Peyer's patch (tissue), 4 donors: ENCODE results near the gene MANBA. TPM values are rescaled to one million over a fixed set of nuclear protein-coding genes. Genes with fewer than 3 reads are reported as not detected.

Experiments used
- DNase-seq, 3 donors: peaks; one replicate each; pipeline ENCODE4 v3.0.0-alpha.2; 2017 to 2019
- H3K27ac ChIP-seq, 4 donors: fragments of 200-600 bp; sonication (generic); one replicate each; pipeline ENCODE4 v1.5.1; 2016 to 2019
- H3K27me3 ChIP-seq, 2 donors: fragments of 200-600 bp; sonication (generic); one replicate each; pipeline ENCODE4 v1.5.1; 2019
- H3K36me3 ChIP-seq, 3 donors: fragments of 200-600 bp; sonication (generic); one replicate each; pipeline ENCODE4 v1.5.1; 2016 to 2019
- H3K4me1 ChIP-seq, 4 donors: fragments of 200-600 bp; sonication (generic); one replicate each; pipeline ENCODE4 v1.5.1; 2016 to 2019
- H3K4me3 ChIP-seq, 4 donors: fragments of 200-600 bp; sonication (generic); 1 replicate in 3 of 4; 2 replicates in 1 of 4; pipeline ENCODE4 v1.5.1; 2016 to 2019; ENCODE audit warnings: mild to moderate bottlenecking in 1 of 4
- H3K9me3 ChIP-seq, 4 donors: fragments of 200-600 bp; sonication (generic); one replicate each; pipeline ENCODE4 v1.5.1; 2016 to 2019; ENCODE audit warnings: mild to moderate bottlenecking in 1 of 4
- POLR2A ChIP-seq, 2 donors: fragments of 450-650 bp; IDR thresholded peaks; one replicate each; pipeline ENCODE4 v1.5.1; 2017; ENCODE audit warnings: antibody characterized with exemption in 2 of 2, mild to moderate bottlenecking in 2 of 2, moderate library complexity in 2 of 2
- total RNA-seq, 4 donors: library from RNA; depleted of rRNA; stranded (reverse); fragments of >200 nt; gene quantifications; one replicate each; pipeline ENCODE4 v1.1.0, GENCODE V29; 2016
- TF ChIP-seq, protein P1 (sequence below), 6 experiments: fragments of 450-650 bp in 4 of 6; fragments of 200-600 bp in 2 of 6; sonication (generic) in 1 of 6; IDR thresholded peaks; one replicate each; pipeline ENCODE4 v1.5.1; 2017 to 2019; ENCODE audit warnings: antibody characterized with exemption in 6 of 6, mild to moderate bottlenecking in 3 of 6, moderate library complexity in 1 of 6

MANBA gene
- total RNA-seq, 4 donors from 2014 or later, result 23.3 to 54.5 (median 33.6) TPM

DNA sequence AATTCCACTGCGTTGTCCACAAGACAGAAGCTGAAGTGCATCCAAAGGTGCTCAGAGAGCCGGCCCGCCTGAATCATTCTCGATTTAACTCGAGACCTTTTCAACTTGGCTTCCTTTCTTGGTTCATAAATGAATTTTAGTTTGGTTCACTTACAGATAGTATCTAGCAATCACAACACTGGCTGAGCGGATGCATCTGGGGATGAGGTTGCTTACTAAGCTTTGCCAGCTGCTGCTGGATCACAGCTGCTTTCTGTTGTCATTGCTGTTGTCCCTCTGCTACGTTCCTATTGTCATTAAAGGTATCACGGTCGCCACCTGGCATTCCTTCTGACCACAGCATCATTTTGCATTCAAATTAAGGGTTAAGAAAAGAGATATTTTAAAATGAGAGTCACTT, 144.1 kb downstream of the MANBA start:
- no peaks in the 10 kb centered on the region for H3K9me3 ChIP-seq
- H3K27ac ChIP-seq, result no peak overlapping the region
- DNase-seq, result no peak
- H3K27me3 ChIP-seq, result no peaks in the 10 kb centered on the region
- TF ChIP-seq, protein P1, sequence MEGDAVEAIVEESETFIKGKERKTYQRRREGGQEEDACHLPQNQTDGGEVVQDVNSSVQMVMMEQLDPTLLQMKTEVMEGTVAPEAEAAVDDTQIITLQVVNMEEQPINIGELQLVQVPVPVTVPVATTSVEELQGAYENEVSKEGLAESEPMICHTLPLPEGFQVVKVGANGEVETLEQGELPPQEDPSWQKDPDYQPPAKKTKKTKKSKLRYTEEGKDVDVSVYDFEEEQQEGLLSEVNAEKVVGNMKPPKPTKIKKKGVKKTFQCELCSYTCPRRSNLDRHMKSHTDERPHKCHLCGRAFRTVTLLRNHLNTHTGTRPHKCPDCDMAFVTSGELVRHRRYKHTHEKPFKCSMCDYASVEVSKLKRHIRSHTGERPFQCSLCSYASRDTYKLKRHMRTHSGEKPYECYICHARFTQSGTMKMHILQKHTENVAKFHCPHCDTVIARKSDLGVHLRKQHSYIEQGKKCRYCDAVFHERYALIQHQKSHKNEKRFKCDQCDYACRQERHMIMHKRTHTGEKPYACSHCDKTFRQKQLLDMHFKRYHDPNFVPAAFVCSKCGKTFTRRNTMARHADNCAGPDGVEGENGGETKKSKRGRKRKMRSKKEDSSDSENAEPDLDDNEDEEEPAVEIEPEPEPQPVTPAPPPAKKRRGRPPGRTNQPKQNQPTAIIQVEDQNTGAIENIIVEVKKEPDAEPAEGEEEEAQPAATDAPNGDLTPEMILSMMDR (IDR thresholded peaks at IDR 0.05), result no peak
- TF ChIP-seq POLR2A (IDR thresholded peaks at IDR 0.05), result no peak
- no peak overlapping the region for H3K4me3 ChIP-seq
- peaks cover 0 to 18% (median 2%) of the 10 kb centered on the region in 4 donors for H3K4me1 ChIP-seq
- H3K36me3 ChIP-seq, result peaks cover 0 to 51% (median 0%) of the 10 kb centered on the region in 3 donors

DNA sequence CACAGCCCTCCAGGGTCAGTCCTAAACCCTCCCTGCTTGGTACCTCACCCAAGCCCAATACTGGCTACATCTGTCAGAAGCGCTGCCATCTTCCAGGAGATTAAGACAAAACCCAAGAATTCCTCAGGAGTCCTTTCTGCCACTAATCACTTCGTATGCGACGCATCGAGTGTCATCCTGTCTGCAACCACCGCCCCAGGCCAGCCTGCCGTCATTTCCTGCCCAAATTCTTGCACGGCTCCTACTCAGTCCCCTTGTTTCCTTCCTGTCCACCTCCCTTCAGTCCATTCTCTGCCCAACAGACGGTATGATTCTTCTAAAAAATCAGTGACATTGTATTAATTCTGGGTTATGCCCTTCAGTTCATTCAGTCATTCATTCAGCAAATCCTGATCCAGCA, 146.0 kb downstream of the MANBA start:
- DNase-seq, result peak in 1 of 3 donors; percentile 77

DNA sequence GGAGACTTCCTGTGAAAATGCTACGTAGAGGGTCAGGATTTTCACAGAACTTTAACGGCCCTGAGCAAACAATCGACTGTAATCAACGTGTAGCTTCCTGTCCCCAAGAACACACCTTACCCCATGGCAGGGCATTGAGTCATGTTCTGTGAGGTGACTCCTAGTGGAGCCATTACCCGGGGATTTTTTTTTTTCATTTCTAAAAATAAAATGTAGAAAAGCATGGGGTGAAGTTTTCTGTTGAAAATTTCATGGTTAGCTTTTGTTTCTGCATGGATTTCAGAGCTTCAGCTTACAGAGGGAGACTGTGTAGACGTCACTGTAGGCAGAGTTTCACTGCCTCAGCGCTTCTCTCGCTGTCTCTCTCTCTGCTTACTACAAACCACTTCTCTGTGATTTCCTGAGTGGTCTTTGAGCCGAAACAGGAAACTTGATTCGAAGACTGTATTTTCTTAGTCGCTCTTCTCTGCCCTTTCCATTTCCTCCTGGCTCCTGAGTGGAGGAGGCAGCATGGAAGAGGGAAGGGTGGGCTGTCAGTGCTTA, 147.9 kb downstream of the MANBA start:
- H3K27me3 ChIP-seq, result no peaks in the 10 kb centered on the region
- peaks cover 0 to 75% (median 0%) of the 10 kb centered on the region in 3 donors for H3K36me3 ChIP-seq
- H3K27ac ChIP-seq, result peak overlapping the region; percentile 48 to 65 (median 58)

More for the DNA sequence above, 146.0 kb downstream of the MANBA start:
- Histone ChIP-seq H3K4me3 (peak overlapping the region in 2 of 4 donors; percentile 18 to 19), H3K27me3 (no peaks in the 10 kb centered on the region), H3K27ac (peak overlapping the region; percentile 11 to 65 (median 32)), H3K9me3 (no peaks in the 10 kb centered on the region), H3K36me3 (peaks cover 0 to 65% (median 0%) of the 10 kb centered on the region in 3 donors), H3K4me1 (peaks cover 0 to 9% (median 2%) of the 10 kb centered on the region in 4 donors)
- TF ChIP-seq, protein P1 (IDR thresholded peaks at IDR 0.05), result no peak
- no peak for TF ChIP-seq POLR2A (IDR thresholded peaks at IDR 0.05)

DNA sequence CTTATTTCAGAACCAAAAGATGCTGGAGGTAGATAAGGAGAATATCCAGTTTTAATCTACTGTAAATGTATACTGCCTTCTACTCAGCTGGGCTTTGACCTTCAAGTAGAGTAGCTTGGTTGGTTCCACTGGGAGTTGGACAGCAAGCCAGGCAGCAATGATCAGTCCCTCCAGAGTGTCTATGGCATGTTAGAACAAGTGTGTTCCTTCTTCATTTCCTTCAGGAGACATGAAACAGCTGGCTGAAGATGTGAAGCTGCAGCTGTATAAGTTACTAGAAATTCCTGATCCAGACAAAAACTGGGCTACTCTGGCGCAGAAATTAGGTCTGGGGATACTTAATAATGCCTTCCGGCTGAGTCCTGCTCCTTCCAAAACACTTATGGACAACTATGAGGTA, 148.6 kb downstream of the MANBA start:
- H3K27ac ChIP-seq, result peak overlapping the region; percentile 48 to 65 (median 58)
- no peak overlapping the region for H3K4me3 ChIP-seq
- H3K4me1 ChIP-seq, result peaks cover 0 to 5% (median 2%) of the 10 kb centered on the region in 4 donors
- TF ChIP-seq, protein P1 (IDR thresholded peaks at IDR 0.05), result no peak
- TF ChIP-seq POLR2A (IDR thresholded peaks at IDR 0.05), result no peak
- DNase-seq, result no peak
- no peaks in the 10 kb centered on the region for H3K27me3 ChIP-seq
- no peaks in the 10 kb centered on the region for H3K9me3 ChIP-seq
- H3K36me3 ChIP-seq, result peaks cover 0 to 82% (median 0%) of the 10 kb centered on the region in 3 donors

More for the DNA sequence above, 147.9 kb downstream of the MANBA start:
- H3K4me3 ChIP-seq, result no peak overlapping the region
- TF ChIP-seq, protein P1 (IDR thresholded peaks at IDR 0.05), result no peak
- TF ChIP-seq POLR2A (IDR thresholded peaks at IDR 0.05), result no peak
- peaks cover 0 to 5% (median 2%) of the 10 kb centered on the region in 4 donors for H3K4me1 ChIP-seq
- DNase-seq, result no peak
- H3K9me3 ChIP-seq, result no peaks in the 10 kb centered on the region

DNA sequence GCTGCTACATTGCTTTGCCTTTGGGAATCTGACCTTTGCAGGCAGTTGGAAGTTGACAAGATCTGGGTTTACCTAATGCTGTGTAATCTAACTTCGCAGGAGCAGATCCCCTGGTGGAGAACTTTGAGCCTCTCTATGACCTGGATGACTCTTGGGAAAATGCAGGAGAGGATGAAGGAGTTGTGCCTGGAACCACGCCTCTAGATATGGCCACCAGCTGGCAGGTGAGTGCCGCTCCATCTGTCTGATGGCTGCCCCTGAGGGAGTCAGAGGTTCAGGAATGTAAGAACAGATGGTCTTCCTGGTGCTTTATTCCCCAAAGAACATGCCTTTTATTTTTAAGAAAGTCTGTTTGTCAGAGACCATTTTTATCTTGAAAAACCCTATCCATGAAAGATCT, 150.3 kb downstream of the MANBA start:
- no peaks in the 10 kb centered on the region for H3K27me3 ChIP-seq
- no peak overlapping the region for H3K4me3 ChIP-seq
- H3K36me3 ChIP-seq, result peaks cover 0 to 78% (median 0%) of the 10 kb centered on the region in 3 donors
- no peak for TF ChIP-seq POLR2A (IDR thresholded peaks at IDR 0.05)
- TF ChIP-seq, protein P1 (IDR thresholded peaks at IDR 0.05), result peak in 2 of 6 experiments; percentile 11 to 29
- H3K27ac ChIP-seq, result no peak overlapping the region
- H3K9me3 ChIP-seq, result no peaks in the 10 kb centered on the region
- peak in 1 of 3 donors; percentile 56 for DNase-seq
- H3K4me1 ChIP-seq, result peaks cover 0 to 5% (median 2%) of the 10 kb centered on the region in 4 donors
